LoVo (cell line): ENCODE data around the gene KRTAP10-3.
"Not testable (repeated sequence)": the region's sequence is repeated elsewhere in the genome, so short reads cannot be mapped to it uniquely, and the experiment has no call there.

Experiments used
- DNase-seq: peaks from one replicate; pipeline ENCODE4 v3.0.0-alpha.2; 2016; ENCODE audit warnings: low spot score

Gene KRTAP10-3

DNA sequence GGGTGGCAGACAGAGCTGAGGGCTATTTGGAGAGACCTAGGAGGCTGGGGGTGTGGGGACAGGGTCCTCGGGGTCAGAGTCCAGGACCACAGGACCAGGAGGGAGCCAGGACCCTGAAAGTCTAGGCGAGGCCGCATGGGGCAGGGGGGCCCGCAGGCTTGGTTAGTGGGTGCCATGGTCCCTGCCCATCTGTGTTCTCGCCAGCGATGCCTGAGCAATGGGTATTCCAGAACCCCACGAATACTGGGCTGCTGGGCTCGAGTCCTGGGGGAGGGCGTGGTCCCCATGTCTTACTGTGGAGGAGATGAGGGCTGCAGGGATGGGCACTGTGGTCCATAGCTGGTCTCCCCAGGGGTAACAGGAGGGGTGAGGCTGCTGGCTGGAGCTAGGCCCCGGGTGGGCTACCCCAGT, 31.7 kb upstream of the KRTAP10-3 start:
- no peak for DNase-seq

DNA sequence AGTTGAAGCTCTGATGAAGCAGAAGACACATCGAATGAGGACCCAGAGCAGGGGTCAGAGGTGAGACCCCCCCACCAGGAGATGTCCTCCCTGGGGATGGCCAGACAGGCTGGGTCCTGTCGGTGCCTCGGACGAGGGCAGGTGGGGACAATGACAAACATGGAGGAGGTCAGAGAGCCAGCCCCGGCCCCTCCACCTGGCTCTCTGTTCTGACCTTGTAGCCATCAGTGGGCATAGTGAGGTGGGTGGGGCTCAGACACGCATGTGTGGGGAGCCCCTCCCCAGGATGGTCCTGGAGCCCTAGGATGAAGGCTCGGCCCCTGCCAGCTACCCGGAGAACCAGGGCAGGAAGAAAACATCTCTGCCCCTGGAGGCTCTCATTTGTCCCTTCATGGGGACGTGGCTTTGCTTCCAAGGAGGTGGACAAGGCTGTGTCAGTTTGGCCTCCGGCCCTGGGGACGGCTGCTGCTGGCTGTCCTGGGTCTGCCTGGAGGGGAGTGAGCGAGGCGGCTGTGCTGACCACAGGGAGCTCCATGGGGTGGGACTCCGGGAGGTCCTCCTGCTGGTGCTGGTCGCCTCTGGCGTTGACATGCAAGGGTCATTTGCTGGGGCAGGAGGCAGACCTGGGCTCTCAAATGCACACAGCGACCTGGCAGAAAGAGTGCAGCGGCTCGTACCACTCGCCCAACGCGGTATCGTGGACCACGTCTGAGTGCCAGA, 31.2 kb upstream of the KRTAP10-3 start:
- DNase-seq: no peak

DNA sequence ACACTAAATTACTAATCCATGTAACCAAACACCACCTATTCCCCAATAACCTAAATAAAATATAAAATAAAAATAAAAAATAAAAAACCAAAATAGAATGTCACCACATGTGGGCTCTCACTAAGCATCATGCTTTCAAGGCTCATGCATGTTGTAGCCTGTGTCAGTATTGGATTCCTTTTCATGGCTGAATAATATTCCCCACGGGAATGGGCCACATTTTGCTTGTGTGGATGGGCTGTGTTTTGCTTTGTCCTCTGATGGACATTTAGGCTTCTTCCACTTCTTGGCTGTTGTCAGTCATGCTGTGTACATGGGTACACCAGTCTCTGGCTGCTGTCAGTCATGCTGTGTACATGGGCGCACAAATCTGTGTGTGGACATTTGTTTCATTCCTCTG, 30.5 kb upstream of the KRTAP10-3 start:
- DNase-seq: no peak

DNA sequence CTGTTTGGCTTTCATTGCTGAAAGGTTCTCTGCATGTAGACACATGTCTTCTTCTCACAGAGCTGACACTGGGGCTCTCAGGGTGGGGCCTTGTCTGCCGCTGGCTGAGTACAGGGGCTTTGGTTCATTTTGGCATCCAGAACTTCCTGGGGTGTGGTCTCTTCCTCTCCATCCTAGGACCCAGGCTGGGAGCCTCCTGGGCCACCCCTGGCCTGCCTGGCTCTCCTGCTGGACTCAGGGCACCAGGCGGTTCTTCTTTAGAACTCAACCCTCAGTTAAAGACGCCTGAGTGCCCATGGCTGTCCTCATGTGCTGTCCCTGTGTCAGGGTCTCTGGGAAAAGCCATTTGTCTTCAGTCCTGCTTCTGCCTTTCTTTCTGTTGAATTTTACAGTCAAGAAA, 27.3 kb upstream of the KRTAP10-3 start:
- DNase-seq: no peak

DNA sequence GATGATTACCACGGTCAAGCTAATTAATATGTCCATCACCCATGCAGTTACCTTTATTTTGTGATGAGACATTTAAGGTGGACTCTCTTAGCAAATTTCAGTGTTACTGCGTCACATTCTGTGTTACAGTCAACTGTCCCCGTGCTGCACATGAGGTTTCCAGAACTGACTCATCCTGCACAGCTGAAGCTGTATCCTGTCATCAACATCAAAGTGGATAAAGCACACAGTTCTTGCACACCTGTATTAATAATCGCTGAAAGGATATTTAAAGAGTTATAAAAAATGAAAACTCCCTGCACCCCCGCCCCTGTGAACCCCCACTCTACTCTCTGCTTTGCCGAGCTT, 25.2 kb upstream of the KRTAP10-3 start:
- DNase-seq: no peak

DNA sequence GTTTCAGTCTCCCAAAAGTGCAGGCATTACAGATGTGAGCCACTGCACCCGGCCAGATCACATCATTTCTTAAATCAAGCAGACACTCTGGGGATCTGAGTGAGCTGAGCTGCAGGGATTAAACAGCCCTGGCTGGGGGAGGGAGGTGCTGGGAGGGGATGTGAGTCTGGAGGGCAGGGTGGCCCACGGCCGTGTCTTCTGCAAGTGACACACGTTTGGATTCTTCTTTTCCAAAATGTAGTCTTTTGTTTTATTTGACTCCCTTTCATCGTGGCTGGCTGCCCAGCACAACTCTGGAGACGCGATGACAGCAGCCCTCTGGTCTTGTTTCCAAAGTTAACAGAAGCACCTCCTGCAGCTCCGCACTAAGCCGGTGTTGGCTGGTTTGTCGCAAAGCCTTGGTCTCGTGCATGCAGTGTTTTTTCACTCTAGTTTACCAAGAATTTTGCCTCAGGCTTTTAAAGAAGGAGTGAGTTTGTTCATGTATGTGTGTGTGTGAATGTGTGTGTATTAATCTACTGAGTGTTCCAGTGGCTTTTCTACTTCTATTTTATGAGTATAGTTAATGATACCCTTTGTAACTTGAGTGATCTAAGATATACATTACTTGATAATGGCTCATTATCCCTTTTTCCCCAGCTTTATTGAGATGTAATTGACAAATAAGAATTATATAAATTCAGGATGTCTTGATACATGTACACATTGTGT, 24.6 kb upstream of the KRTAP10-3 start:
- DNase-seq: no peak

DNA sequence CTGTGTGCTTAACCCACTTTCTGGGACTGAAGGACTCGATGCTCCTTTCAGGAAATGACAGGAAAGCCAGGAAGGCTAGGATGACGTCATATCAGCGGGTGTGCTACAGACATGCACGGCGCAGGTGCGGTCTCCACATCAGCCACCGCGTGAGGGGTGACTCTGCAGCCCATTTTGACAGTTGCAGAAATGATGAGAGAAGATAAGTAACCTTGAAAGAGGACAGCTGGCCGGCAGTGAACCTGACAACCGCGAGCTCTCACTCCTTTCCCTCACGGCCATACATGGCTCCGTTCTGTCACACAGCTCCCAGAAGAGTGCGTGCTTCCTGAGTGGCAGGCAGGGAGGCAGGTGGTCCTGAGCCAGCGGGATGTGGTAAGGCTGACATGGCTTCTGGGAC, 23.5 kb upstream of the KRTAP10-3 start:
- DNase-seq: no peak

DNA sequence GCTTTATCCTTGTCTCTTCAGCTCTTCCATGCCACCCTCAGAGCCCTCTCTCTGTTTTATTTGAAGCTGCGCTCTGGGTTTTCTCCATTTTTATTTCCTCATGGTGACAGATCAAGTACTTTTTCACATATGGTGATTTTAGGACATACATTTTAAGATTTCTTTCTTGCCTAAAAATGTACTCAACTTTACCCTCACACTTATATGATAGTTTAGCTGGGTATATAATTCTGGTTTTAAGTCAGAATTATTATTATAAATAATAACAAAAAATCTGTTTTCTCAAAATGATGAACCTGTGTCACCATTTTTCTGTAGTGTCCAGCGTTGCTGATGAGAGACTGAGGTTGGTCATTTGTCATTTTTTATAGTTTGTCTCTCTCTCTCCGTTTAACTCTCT, 22.6 kb upstream of the KRTAP10-3 start:
- no peak for DNase-seq

DNA sequence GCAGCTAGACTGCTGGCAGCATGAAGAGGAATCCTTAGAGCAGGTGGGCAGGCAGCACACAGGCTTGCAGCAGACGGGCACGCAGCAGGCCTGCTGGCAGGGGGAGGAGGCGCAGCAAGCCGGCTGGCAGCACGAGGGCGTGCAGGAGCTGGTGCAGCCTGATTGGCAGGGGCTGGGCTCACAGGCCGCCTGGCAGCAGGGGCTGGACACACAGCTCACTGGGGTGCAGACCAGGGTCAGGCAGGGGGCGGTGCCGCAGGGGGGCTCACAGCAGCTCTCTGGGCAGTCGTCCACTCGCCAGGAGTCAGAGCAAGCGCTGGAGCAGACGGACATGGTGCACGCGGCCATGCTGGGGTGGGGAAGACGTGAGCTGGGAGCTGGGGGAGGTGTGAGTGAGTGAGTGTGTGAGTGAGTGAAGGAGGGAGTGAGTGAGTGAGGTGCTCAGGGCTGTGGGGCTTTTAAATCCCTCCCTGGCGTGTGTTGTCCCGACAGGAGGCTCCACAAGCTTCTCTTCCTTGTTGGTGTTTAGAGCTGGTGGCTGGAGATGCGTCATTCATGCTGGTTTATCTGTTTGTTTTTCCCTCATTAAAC, 21.7 kb upstream of the KRTAP10-3 start, which contains the start of gene KRTAP10-5:
Gene KRTAP10-5 (minus strand): TSS at position 374 of the 591 bp plus-strand sequence. CDS start 26 bp downstream, at position 348.
- not testable (repeated sequence) for DNase-seq

DNA sequence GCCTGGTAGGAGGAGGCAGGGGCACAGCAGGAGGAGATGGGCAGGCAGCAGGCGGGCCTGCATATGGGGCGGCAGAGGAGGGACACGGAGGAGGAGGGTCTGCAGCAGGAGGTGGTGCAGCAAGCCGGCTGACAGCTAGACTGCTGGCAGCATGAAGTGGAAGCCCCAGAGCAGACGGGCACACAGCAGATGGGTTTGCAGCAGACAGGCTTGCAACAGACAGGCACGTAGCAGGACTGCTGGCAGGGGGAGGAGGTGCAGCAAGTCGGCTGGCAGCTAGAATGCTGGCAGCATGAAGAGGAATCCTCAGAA, 21.2 kb upstream of the KRTAP10-3 start:
- DNase-seq: no peak

DNA sequence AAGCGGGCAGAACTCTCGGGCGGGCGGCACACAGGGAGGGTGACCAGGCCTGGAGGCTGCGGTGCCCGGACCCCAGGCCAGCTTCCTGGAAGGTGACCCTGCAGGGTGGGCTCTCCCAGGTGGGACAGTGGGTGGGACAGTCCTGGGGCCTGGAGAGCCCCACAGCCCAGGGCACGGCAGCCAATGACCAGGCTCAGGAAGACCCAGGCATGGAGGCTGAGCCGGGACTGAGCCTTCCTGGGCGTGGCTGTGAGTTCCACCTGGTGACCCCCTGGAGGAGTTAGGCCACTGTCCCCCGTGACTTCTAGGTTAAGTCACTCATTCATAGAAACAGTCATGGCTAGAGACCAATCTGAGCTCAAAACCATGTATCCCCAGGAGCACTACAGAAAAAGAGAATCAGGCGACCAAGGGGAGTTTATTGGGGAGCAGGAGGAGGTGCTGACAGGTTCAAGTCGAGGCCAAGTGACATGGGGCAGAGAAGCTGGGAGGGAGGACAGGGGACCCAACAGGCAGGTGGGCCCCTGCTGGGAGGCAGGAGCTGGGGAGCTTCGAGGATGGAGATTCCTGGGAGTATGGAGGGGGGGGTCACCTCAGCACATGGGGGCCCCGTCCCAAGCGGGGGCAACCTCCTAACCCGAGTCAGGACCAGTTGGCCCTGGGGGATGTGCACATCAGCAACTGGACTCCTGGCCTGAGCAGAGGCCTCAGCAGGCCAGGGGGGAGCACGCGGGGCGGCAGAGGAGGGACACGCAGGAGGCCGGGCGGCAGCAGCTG, 20.6 kb upstream of the KRTAP10-3 start:
- no peak for DNase-seq

DNA sequence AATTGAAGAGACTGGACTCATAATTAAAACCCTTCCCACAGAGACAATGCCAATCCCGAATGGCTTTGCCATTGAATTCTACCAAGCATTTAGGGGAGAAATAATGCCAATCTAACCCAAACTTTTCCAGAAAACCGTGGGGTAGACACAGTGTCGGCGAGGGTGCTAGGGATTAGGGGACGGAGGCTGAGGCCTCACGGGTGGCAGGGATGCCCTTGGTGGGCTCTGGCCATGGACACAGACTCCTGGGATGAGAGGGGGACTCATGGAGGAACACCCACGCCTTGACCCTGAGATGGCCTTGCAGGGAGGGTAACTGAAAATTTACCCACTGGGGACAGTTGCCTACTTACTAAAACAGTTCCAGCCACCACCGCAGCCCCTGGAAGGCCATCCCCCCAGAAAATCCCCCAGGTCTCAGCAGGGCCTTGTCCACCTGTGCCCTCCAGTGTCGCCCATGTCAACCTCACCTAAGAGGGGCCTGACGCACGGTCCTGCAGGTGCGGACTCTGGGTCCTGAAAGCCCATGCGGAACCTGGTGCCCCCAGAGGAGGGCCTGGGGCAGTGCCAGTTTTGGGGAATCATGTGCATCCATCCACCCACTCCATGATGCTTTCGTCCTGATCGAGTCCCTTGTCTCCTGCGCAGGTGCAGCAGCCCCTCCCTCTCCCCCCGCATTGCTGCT, 19.9 kb upstream of the KRTAP10-3 start:
- no peak for DNase-seq

DNA sequence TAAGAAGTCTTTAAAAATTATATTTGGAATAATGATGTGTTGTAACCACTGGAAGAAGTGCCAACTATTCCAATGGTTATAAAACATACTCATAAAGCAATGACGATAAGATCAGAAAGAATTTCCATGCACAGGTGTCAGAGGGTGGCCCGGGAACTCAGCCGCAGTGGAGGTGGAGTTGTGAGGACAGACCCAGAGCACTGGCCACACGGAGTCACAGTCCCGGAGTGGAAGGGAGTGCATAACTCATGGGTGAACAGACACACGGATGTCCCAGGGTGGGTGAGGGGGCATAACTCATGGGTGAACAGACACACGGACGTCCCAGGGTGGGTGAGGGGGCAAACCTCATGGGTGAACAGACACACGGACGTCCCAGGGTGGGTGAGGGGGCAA, 17.4 kb upstream of the KRTAP10-3 start:
- no peak for DNase-seq

DNA sequence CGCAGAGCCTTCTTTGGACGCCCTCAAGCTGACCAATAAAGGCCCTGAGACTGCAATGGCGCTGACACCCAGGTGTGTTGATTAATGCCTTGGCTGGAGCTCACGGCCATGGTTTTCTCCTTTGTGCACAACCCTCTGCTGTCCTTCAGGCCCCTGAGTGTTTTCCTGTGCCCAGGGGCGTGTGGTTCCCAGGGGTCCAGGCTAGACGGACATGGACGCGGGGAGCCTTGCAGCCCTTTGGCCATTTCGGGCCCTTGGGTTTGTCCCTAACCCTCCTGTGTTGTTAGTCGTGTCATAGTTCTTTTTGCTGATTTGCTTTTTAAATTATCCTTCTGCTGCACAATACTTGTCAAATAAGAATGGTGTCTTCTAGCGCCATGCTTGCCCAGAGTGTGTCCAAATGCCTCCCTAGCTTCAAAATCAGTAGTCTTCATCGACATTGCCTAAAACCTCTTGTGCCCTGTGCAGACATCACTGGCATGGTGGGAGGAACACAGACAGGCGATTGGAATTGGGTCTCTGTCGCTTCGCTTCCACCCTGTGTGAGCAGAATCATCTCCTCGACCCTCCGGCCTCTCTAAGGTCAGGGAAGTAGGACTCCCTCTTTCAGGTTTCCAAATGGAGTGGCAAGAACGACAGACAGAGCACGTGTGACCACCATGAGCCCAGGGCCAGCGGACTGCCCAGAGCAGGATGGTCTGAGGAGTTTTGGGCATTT, 16.9 kb upstream of the KRTAP10-3 start:
- no peak for DNase-seq

DNA sequence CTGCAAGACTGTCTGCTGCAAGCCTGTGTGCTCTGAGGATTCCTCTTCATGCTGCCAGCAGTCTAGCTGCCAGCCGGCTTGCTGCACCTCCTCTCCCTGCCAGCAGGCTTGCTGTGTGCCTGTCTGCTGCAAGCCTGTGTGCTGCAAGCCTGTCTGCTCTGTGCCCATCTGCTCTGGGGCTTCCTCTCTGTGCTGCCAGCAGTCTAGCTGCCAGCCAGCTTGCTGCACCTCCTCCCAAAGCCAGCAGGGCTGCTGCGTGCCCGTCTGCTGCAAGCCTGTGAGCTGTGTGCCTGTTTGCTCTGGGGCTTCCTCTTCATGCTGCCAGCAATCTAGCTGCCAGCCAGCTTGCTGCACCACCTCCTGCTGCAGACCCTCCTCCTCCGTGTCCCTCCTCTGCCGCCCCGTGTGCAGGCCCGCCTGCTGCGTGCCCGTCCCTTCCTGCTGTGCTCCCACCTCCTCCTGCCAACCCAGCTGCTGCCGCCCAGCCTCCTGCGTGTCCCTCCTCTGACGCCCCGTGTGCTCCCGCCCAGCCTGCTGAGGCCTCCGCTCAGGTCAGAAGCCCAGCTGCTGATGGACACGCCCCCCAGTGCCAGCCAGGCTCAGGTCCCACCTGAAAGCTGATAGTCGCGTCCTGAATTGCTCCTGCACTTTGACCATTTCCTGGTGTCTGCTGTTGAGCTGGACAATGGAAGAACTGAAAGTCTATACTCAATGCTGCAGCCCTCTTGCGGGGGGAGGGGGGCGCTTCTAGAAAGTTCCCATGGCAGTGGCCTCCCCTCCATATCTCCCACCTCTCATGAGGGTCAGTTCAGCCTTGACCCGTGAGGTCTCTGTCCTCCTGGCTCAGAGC, 16.1 kb upstream of the KRTAP10-3 start:
- no peak for DNase-seq

DNA sequence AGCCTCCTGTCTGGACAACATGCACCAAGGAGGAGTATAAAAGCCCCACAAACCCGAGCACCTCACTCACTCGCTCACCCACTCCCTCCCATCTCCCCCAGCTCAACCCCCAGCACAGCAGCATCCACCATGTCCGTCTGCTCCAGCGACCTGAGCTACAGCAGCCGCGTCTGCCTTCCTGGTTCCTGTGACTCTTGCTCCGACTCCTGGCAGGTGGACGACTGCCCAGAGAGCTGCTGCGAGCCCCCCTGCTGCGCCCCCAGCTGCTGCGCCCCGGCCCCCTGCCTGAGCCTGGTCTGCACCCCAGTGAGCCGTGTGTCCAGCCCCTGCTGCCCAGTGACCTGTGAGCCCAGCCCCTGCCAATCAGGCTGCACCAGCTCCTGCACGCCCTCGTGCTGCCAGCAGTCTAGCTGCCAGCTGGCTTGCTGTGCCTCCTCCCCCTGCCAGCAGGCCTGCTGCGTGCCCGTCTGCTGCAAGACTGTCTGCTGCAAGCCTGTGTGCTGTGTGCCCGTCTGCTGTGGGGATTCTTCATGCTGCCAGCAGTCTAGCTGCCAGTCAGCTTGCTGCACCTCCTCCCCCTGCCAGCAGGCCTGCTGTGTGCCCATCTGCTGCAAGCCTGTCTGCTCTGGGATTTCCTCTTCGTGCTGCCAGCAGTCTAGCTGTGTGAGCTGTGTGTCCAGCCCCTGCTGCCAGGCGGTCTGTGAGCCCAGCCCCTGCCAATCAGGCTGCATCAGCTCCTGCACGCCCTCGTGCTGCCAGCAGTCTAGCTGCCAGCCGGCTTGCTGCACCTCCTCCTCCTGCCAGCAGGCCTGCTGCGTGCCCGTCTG, 15.2 kb upstream of the KRTAP10-3 start, which contains the start of gene KRTAP10-4:
Gene KRTAP10-4 (plus strand): TSS at position 100 of the 827 bp plus-strand sequence. CDS start 30 bp downstream, at position 130.
- not testable (repeated sequence) for DNase-seq

DNA sequence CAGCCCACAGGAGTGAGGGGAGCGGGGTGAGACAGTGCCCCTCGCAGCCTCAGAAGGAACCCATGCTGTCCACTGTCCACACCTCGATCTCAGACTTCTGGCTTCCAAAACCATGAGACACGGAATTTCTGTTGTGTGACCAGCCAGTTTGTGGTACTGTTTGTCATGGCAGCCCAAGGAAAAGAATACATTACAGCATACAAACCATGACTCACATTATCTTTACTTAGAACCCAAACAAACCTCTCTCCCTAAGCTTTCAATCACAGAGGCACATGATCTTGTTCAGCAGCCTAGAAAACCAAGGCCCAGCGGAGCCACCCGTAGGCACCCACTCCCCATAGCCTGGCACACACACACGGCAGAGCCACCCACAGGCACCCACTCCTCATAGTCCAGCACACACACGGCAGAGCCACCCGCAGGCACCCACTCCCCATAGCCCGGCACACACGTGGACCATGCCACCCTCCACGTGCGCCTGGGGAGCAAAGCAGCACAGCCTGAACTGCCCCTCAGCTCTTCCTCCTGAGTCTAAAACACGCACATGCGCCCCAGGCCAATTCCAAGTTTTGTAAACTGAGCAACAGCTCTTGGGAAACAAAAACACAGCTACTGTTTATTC, 14.5 kb upstream of the KRTAP10-3 start:
- no peak for DNase-seq

DNA sequence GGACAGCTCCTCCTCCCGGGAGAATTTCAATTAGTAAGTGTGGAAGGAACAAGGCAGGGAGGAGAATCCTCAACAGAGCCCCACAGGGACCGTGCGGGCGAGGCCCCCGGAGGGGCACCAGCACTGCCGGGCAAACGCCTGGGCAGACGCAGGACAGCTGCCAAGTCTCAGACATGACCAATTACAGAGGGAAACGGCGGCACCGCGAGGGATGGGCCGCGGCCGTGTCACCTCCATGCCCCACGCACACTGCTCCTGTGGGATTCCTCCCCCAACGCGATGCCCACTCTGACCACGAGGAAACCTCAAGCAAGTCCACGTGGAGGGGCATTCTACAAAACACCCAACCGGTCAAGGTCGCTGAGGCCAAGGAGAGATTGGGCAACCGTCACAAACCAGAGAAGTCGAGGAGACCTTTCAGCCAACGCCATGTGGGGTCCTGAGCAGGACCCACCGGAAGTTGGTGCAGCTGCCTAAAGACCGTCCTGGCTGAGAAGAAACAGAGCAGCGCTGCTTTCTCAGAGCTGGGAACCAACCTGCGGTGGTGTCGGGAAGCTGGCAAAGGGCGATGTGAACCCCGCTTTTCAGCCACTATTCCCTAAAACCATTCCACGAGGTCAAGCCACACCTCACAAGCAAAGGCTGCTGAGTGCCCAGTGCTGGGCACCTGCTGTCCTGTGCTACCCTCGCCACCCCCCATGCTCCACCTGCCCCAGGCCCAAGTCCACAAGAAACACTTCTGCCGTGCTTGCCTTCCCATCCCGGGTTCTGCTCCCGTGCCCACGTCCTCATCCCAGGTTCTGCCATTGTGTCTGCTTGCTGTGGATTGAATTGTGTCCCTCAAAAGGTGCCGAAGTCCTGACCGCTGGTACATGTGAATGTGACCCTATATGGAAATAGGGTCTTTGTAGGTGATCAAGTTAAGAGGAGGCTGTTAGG, 13.5 kb upstream of the KRTAP10-3 start:
- no peak for DNase-seq
